ENCODE data around the gene RC3H2.

Gene RC3H2

GRCh38 chr9:122800066-122801060 is 104.8 kb downstream of the RC3H2 start, which contains the start of gene OR1K1:
OR1K1 (plus strand) TSS chr9:122800123; CDS start chr9:122800123, 0 bp downstream.
- no peak for FAIRE-seq

- no peak for FAIRE-seq
Measured at GRCh38 chr9:122797316-122798063, 107.7 kb downstream of the RC3H2 start.

Data from endometrium (tissue), 2 donors.